NCI-H146 (cell line): ENCODE results near the gene CHD5.

ENCODE experiments used
- DNase-seq: peaks from one replicate; lab custom pipeline; 2025; lab: John Stamatoyannopoulos, UW

CHD5 gene

GRCh38 chr1:6111571-6111970 lies 68.5 kb downstream of the CHD5 start:
- DNase-seq: no peak

GRCh38 chr1:6110326-6110725 lies 69.8 kb downstream of the CHD5 start:
- DNase-seq: no peak

GRCh38 chr1:6109688-6110087 lies 70.4 kb downstream of the CHD5 start:
- DNase-seq: no peak

GRCh38 chr1:6108937-6109614 lies 71.0 kb downstream of the CHD5 start:
- peak; percentile 57 for DNase-seq

GRCh38 chr1:6108476-6108875 lies 71.6 kb downstream of the CHD5 start:
- no peak for DNase-seq

GRCh38 chr1:6107409-6108356 lies 72.4 kb downstream of the CHD5 start:
- no peak for DNase-seq

GRCh38 chr1:6106977-6107376 lies 73.1 kb downstream of the CHD5 start:
- DNase-seq: no peak

- DNase-seq: no peak
These were observed 73.8 kb downstream of the CHD5 start for GRCh38 chr1:6106321-6106731.

- no peak for DNase-seq
These were observed 74.4 kb downstream of the CHD5 start for GRCh38 chr1:6105763-6106162.

- DNase-seq: no peak
These were observed 74.9 kb downstream of the CHD5 start for GRCh38 chr1:6105218-6105679.

- peak; percentile 12 for DNase-seq
These were observed 75.5 kb downstream of the CHD5 start for GRCh38 chr1:6104631-6105030.

- DNase-seq: no peak
These were observed 76.1 kb downstream of the CHD5 start for GRCh38 chr1:6103854-6104530.

- DNase-seq: no peak
These were observed 76.8 kb downstream of the CHD5 start for GRCh38 chr1:6103111-6103853.

GRCh38 chr1:6102532-6102845 lies 77.6 kb downstream of the CHD5 start:
- DNase-seq: no peak

- DNase-seq: no peak
These were observed 78.1 kb downstream of the CHD5 start for GRCh38 chr1:6101826-6102531.

GRCh38 chr1:6100861-6101783 lies 79.0 kb downstream of the CHD5 start:
- DNase-seq: no peak

GRCh38 chr1:6099787-6100765 lies 80.0 kb downstream of the CHD5 start:
- DNase-seq: no peak

- no peak for DNase-seq
These were observed 80.8 kb downstream of the CHD5 start for GRCh38 chr1:6099297-6099696.
